ENCODE data around the gene FLNA.

GRCh38 chrX:154413142-154413541 is 38.7 kb upstream of the FLNA start:
- TF ChIP-seq SUZ12 (IDR thresholded peaks at IDR 0.05; ENCODE audit: extremely low read depth, insufficient read depth, insufficient read length) (no peak), YY1 (IDR thresholded peaks at IDR 0.05; ENCODE audit: insufficient read depth, insufficient read length) (no peak)
